ENCODE measurements around the gene CBR1. TPM values are rescaled to one million over a fixed set of nuclear protein-coding genes. Genes with fewer than 3 reads are reported as not detected.

Gene CBR1
- total and polyA plus RNA-seq, 2 donors (not counting 3 experiments of a cell fraction or from before 2014, with no cell fraction given) = 41.3 to 124 TPM

DNA sequence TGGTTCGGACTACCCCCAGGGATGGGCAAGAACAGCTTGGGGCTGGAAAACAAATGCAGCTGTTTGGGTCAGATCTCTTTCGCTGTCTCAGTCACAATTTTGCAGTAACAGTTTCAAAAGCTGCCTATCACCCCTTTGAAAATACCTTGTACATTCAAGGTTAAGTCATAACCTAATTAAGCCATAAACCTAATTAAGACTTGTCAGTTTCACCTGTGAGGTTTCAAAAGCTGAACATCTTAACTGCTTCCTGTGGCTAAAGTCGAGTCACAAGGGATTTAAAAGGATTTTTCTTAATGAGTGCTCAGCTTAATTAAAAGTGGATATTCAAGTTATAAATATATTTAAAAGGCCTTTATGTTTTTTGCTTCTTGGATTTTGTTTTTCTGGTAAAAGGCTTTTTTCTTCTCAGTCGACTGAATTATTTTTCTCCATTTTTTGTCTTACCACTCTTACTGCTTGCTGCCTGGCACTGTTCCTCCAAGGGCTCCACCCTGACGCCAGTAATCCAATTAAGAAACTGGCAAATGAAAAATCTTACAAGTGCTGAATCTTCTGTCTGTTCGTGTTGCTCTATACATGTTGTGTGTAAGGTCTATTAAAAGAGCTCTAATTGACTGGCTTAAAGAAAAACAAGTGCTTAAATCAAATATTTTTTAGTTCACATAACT lies 31.3 kb downstream of the CBR1 start:
- no peak overlapping the region for H3K27ac ChIP-seq (ENCODE audit: insufficient read depth, low read depth, low read length)
- H3K9ac ChIP-seq (replicated peaks; ENCODE audit: extremely low read depth, insufficient read depth, low read length) = no peak overlapping the region
- ChIA-PET CTCF (interaction anchor here (1.5 kb wide), 2 partner anchors 10 to 15 kb away, joined by 3 to 4 read pairs; no protein-coding TSS in a partner anchor), POLR2A (no interaction called here)
- H2AFZ ChIP-seq (ENCODE audit: low read depth, low read length) = no peak overlapping the region
- DNase-seq (ENCODE audit: low read depth, low spot score) (no peak), FAIRE-seq (no peak)
- TF ChIP-seq GATA2 (IDR thresholded peaks at IDR 0.05; ENCODE audit: insufficient read depth, insufficient read length, low read depth, low read length) (no peak), POLR2A (IDR thresholded peaks at IDR 0.05; ENCODE audit: low read depth, low read length) (no peak), POLR2AphosphoS5 (IDR thresholded peaks at IDR 0.05; ENCODE audit: insufficient read depth, low read depth, low read length) (no peak), JUN (IDR thresholded peaks at IDR 0.05; ENCODE audit: borderline replicate concordance, insufficient read depth, insufficient read length, low read depth) (no peak), EZH2 (IDR thresholded peaks at IDR 0.05; ENCODE audit: borderline replicate concordance, low read depth, low read length, severe bottlenecking) (no peak), MYC (IDR thresholded peaks at IDR 0.05; ENCODE audit: low read depth, low read length) (no peak), FOS (IDR thresholded peaks at IDR 0.05; ENCODE audit: borderline replicate concordance, insufficient read depth, low read length) (no peak)
- TF ChIP-seq, protein P1, sequence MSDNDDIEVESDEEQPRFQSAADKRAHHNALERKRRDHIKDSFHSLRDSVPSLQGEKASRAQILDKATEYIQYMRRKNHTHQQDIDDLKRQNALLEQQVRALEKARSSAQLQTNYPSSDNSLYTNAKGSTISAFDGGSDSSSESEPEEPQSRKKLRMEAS (IDR thresholded peaks at IDR 0.05; ENCODE audit: insufficient read depth, insufficient read length) = no peak
- TF ChIP-seq, protein P2, sequence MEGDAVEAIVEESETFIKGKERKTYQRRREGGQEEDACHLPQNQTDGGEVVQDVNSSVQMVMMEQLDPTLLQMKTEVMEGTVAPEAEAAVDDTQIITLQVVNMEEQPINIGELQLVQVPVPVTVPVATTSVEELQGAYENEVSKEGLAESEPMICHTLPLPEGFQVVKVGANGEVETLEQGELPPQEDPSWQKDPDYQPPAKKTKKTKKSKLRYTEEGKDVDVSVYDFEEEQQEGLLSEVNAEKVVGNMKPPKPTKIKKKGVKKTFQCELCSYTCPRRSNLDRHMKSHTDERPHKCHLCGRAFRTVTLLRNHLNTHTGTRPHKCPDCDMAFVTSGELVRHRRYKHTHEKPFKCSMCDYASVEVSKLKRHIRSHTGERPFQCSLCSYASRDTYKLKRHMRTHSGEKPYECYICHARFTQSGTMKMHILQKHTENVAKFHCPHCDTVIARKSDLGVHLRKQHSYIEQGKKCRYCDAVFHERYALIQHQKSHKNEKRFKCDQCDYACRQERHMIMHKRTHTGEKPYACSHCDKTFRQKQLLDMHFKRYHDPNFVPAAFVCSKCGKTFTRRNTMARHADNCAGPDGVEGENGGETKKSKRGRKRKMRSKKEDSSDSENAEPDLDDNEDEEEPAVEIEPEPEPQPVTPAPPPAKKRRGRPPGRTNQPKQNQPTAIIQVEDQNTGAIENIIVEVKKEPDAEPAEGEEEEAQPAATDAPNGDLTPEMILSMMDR (IDR thresholded peaks at IDR 0.05; ENCODE audit: extremely low read depth in 1 of 2, insufficient read depth in 1 of 2, low read depth in 1 of 2, low read length in 2 of 2) = no peak
- dilution Hi-C loops (cut with MboI; ENCODE audit: extremely low pct_ligation_motif_present, low sequenced_read_pairs) = no loop called here
- no peaks in the 10 kb centered on the region for H4K20me1 ChIP-seq (replicated peaks; ENCODE audit: control insufficient read depth, extremely low read depth, insufficient read depth, low read length)
- H3K36me3 ChIP-seq (ENCODE audit: control insufficient read depth in 2 of 2, extremely low read depth in 1 of 2, insufficient read depth in 2 of 2, low read length in 2 of 2) = no peaks in the 10 kb centered on the region
- H3K9me3 ChIP-seq (replicated peaks; ENCODE audit: control insufficient read depth, insufficient read depth, low read length) = no peaks in the 10 kb centered on the region
- no peak overlapping the region for H3K4me3 ChIP-seq (replicated peaks in 1 of 3; ENCODE audit: insufficient read depth in 1 of 3, low read depth in 1 of 3, low read length in 3 of 3)
- H3K79me2 ChIP-seq (ENCODE audit: control insufficient read depth, insufficient read depth, low read length) = no peaks in the 10 kb centered on the region
- H3K4me2 ChIP-seq (ENCODE audit: insufficient read depth, low read length) = no peak overlapping the region
- intact Hi-C loops (cut with micrococcal nuclease) = no loop called here
- peaks cover 3% of the 10 kb centered on the region for H3K4me1 ChIP-seq (ENCODE audit: control insufficient read depth, extremely low read depth, insufficient read depth, low read length)
- no TSS peak for BruUV-seq (replicated peaks)
- H3K9me1 ChIP-seq (replicated peaks; ENCODE audit: control insufficient read depth, extremely low read depth, insufficient read depth, low read length) = no peaks in the 10 kb centered on the region
- peaks cover 31 to 35% of the 10 kb centered on the region in 2 experiments for H3K27me3 ChIP-seq (ENCODE audit: control insufficient read depth in 2 of 2, insufficient read depth in 2 of 2, low read length in 2 of 2)

All from endothelial cell of umbilical vein (primary cell).